GM08714 (cell line): ENCODE results near the gene BANP.

Experiments
- H3K4me3 ChIP-seq: fragments of 200-500 bp; sonication (Bioruptor generic); 2 replicates; pipeline ENCODE4 v1.5.1; 2014; ENCODE audit warnings: mild to moderate bottlenecking, low read length, inconsistent platforms
- ZNF274 ChIP-seq: IDR thresholded peaks from 2 replicates; pipeline ENCODE4 v1.6.1; 2012; ENCODE audit warnings: mild to moderate bottlenecking, low read depth, low read length

The BANP gene

GRCh38 chr16:88055356-88055755, 104.1 kb downstream of the BANP start:
- no peak overlapping the region for H3K4me3 ChIP-seq
- TF ChIP-seq ZNF274 = no peak

GRCh38 chr16:88056212-88056611, 105.0 kb downstream of the BANP start:
- TF ChIP-seq ZNF274 = no peak
- H3K4me3 ChIP-seq = no peak overlapping the region

DNA sequence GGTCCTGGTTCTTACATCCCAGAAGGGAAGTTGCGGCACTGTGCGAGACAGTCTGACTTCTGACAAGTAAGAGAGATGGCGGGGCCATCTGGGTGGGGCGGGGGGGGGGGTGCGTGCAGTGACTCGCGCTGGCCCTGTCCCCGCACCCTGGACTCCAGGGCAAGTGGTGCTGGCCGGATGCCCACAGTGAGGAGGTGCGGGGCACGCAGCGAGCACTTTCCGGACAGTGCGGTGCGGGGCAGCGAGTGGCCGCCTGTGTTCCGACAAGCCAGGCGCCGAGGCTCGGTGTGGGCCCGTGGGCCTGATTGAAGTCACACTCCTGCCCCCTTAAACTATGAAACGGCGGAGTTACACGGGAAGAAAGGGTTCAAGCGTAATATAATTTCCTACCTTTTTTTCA, 106.4 kb downstream of the BANP start:
- no peak overlapping the region for H3K4me3 ChIP-seq
- TF ChIP-seq ZNF274 = no peak

DNA sequence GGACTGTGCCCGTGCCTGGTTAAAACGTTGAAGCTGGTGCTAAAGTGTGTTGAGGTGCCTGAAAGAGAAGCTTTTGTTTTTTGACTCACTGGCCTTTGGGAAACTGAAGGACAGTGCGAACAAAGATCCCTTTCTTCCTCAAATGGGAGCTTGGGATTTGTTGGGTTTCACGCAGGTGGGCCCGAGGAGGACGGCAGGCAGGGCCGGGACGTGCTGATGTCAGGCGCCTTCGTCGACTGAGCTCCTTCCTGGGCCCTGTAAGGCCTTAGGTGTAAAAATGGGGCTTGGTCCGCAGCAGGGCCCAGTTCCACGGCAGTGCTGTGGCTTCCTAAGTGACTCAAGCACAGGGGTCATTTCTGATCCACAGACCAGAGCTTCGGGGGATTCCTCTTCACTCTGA, 106.9 kb downstream of the BANP start:
- no peak overlapping the region for H3K4me3 ChIP-seq
- TF ChIP-seq ZNF274 = no peak

GRCh38 chr16:88058817-88059216, 107.6 kb downstream of the BANP start:
- H3K4me3 ChIP-seq = no peak overlapping the region
- no peak for TF ChIP-seq ZNF274

DNA sequence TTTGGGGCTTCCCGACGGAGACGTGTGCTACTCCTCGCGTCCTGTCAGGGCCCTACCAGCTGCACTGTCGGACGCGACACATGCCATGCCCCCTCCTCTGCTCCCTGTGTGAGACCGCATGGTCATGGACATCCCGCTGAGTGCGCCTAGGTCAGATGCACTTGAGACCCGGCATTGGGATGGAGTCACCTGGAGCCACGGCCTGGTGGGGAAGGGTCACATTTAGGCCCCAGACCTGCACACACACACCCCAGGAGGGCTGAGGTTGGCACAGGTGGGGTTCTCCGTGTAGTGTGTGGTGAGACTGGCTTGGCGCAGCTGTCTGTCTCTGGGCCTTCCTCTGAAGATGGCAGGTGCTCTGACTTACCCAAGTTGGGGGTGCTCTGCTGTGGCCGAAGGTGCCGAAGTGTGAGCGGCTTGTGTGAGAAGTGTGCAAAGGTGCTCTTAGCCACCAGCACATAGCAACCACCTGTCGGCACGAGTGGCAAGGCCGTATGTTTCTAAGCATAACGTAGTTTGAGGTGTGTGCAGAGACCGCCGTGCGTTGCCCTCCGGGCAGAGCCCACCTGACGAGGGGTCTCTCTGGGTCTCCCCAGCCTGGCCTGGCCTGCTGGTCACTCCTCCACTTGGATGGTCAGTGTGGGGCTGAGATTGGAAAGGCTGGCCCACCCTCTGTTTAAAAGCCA, 108.6 kb downstream of the BANP start:
- no peak overlapping the region for H3K4me3 ChIP-seq

GRCh38 chr16:88060524-88061219, 109.4 kb downstream of the BANP start:
- TF ChIP-seq ZNF274 = no peak
- H3K4me3 ChIP-seq = no peak overlapping the region

More for the DNA sequence above, 108.6 kb downstream of the BANP start:
- no peak for TF ChIP-seq ZNF274

- no peak overlapping the region for H3K4me3 ChIP-seq
- no peak for TF ChIP-seq ZNF274
Measured at GRCh38 chr16:88061346-88062110, 110.3 kb downstream of the BANP start.

GRCh38 chr16:88062341-88063210, 111.3 kb downstream of the BANP start:
- TF ChIP-seq ZNF274 = no peak
- no peak overlapping the region for H3K4me3 ChIP-seq

DNA sequence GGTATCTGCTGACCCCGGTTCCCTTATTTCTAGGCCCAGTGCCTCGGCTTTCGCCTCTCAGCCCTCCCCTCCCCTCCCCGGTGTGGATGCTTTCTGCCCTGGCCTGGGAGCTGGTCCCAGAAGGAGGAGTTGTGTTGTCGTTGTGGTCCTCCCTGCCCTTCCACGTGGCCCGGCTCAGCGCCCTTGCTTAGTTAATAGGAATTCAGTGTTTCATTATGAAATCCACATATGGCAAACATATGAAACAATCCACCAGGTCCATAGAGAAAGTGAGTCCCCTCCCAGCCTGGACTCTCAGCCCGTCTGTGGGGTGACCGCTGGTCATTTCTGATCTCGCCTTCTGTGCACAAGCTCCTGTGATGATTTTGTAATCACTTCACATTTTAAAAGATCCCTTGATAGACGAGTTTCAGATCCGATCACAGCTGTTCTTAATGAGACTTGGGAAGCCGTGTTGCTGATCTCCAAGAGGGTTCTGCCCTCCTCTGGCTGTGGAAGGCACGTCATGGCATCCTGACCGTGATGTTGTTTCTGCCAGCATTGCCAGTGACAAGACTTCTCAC, 112.1 kb downstream of the BANP start:
- TF ChIP-seq ZNF274 = no peak
- H3K4me3 ChIP-seq = no peak overlapping the region

GRCh38 chr16:88064011-88064888, 113.0 kb downstream of the BANP start:
- H3K4me3 ChIP-seq = no peak overlapping the region
- no peak for TF ChIP-seq ZNF274

- no peak overlapping the region for H3K4me3 ChIP-seq
- no peak for TF ChIP-seq ZNF274
Measured at GRCh38 chr16:88064889-88065746, 113.9 kb downstream of the BANP start.
